HepG2 (cell line): ENCODE measurements around the gene TRAF3. TPM values are rescaled to one million over a fixed set of nuclear protein-coding genes. Genes with fewer than 3 reads are reported as not detected.

Experiments
- ATAC-seq: fragments of 200-7000 bp; cut with Tn5 transposase; 3 replicates; pipeline ENCODE4 v1.9.1; 2020; ENCODE audit warnings: mild to moderate bottlenecking, moderate library complexity
- Bru-seq: library from RNA; stranded (reverse); fragments of 400-500 nt; gene quantifications from one replicate; lab custom pipeline; 2021; lab: Mats Ljungman, UMichigan
- BruChase-seq, 2 experiments: library from RNA; stranded (reverse); fragments of 400-500 nt; gene quantifications; one replicate each; lab custom pipeline; 2021; lab: Mats Ljungman, UMichigan
- BruUV-seq: library from RNA; stranded (reverse); fragments of 400-500 nt; replicated peaks from 2 replicates; lab custom pipeline; 2021; lab: Mats Ljungman, UMichigan
- CTCF ChIA-PET: fragments of 300-600 bp; formaldehyde crosslinking; extraction: SDS; loops from one replicate; lab custom pipeline; 2021; ENCODE audit warnings: low total read pairs, inconsistent platforms, low intra/inter-chr PET ratio; lab: Yijun Ruan, JAX
- POLR2A ChIA-PET: fragments of 350-600 bp; sonication (Branson Sonifier 250); formaldehyde crosslinking; loops from one replicate; lab custom pipeline; 2020; ENCODE audit warnings: antibody characterized with exemption, inconsistent platforms; lab: Yijun Ruan, JAX
- DNase-seq: peaks from one replicate; pipeline ENCODE4 v3.0.0-alpha.2; 2015; ENCODE audit warnings: low spot score
- FAIRE-seq: peaks from 3 replicates; lab custom pipeline; 2011; peaks lifted over from hg19 to GRCh38; lab: Jason Lieb, UNC
- H2AFZ ChIP-seq: one replicate; pipeline ENCODE4 v1.6.1; 2011; ENCODE audit warnings: low read length, inconsistent platforms
- H3K27ac ChIP-seq: fragments of 300-600 bp; 3 replicates; pipeline ENCODE4 v1.8.0; 2011; ENCODE audit warnings: mixed run types, mild to moderate bottlenecking, mixed read lengths, low read length, inconsistent platforms; ENCODE audit not compliant: insufficient read depth; ENCODE audit errors: extremely low read length
- H3K27me3 ChIP-seq, 2 experiments: fragments of 200-600 bp in 1 of 2; 2 replicates in 1 of 2; 3 replicates in 1 of 2; pipeline versions ENCODE4 v1.6.0 to v1.8.0; 2011; ENCODE audit warnings: low read length in 2 of 2, mild to moderate bottlenecking in 2 of 2, moderate library complexity in 2 of 2, inconsistent platforms in 1 of 2; ENCODE audit not compliant: insufficient read depth in 2 of 2, control insufficient read depth in 1 of 2
- H3K36me3 ChIP-seq, 2 experiments: fragments of 200-600 bp in 1 of 2; replicated peaks in 1 of 2; 2 replicates in 1 of 2; 3 replicates in 1 of 2; pipeline versions ENCODE4 v1.5.1 to v1.8.0; 2011; ENCODE audit warnings: low read length in 2 of 2, inconsistent platforms in 1 of 2; ENCODE audit not compliant: insufficient read depth in 2 of 2, control insufficient read depth in 1 of 2
- H3K4me1 ChIP-seq: 2 replicates; pipeline ENCODE4 v1.5.1; 2012; ENCODE audit warnings: low read length, inconsistent platforms; ENCODE audit not compliant: insufficient read depth
- H3K4me2 ChIP-seq: 2 replicates; pipeline ENCODE4 v1.6.0; 2011; ENCODE audit warnings: low read depth, low read length, inconsistent platforms
- H3K4me3 ChIP-seq, 3 experiments: fragments of 200-600 bp in 1 of 3; sonication (generic), shearing (Covaris generic) in 1 of 3; replicated peaks in 1 of 3; 2 replicates each; pipeline ENCODE4 v1.5.1; 2011 to 2016; ENCODE audit warnings: low read length in 3 of 3, inconsistent platforms in 2 of 3, low read depth in 2 of 3, mild to moderate bottlenecking in 2 of 3, control low read depth in 1 of 3, mixed read lengths in 1 of 3; ENCODE audit not compliant: insufficient read depth in 1 of 3
- H3K79me2 ChIP-seq: one replicate; pipeline ENCODE4 v1.6.1; 2011; ENCODE audit warnings: low read length, inconsistent platforms; ENCODE audit not compliant: insufficient read depth
- H3K9ac ChIP-seq: 2 replicates; pipeline ENCODE4 v1.6.0; 2011; ENCODE audit warnings: mild to moderate bottlenecking, low read depth, low read length, inconsistent platforms; ENCODE audit not compliant: insufficient read depth
- H3K9me3 ChIP-seq: 2 replicates; pipeline ENCODE4 v1.5.1; 2012; ENCODE audit warnings: mild to moderate bottlenecking, low read length
- H4K20me1 ChIP-seq: 2 replicates; pipeline ENCODE4 v1.6.0; 2011; ENCODE audit warnings: inconsistent platforms, mild to moderate bottlenecking, low read length, moderate library complexity; ENCODE audit not compliant: insufficient read depth
- GTF2F1 ChIP-seq: fragments of 150-350 bp; IDR thresholded peaks from 2 replicates; pipeline ENCODE4 v1.6.1; 2014; ENCODE audit warnings: low read length
- SP1 ChIP-seq, 2 experiments: fragments of 450-650 bp in 1 of 2; sonication (generic) in 1 of 2; formaldehyde crosslinking in 1 of 2; IDR thresholded peaks; 2 replicates each; pipeline versions ENCODE4 v1.4.0 to v1.6.1; 2016 to 2020; ENCODE audit warnings: missing genetic modification reagents in 1 of 2
- THAP7 ChIP-seq: sonication (generic); formaldehyde crosslinking; IDR thresholded peaks from 2 replicates; pipeline ENCODE4 v1.8.1; 2023; ENCODE audit warnings: mild to moderate bottlenecking, missing genetic modification reagents
- ZFP36L1 ChIP-seq: sonication (generic); formaldehyde crosslinking; IDR thresholded peaks from 2 replicates; pipeline ENCODE4 v1.8.0; 2022; ENCODE audit warnings: mild to moderate bottlenecking, missing genetic modification reagents, moderate library complexity
- ZNF354B ChIP-seq: sonication (generic); formaldehyde crosslinking; IDR thresholded peaks from 2 replicates; pipeline ENCODE4 v1.8.0; 2022; ENCODE audit warnings: mild to moderate bottlenecking, missing genetic modification reagents
- ZNF512B ChIP-seq: sonication (generic); formaldehyde crosslinking; IDR thresholded peaks from 2 replicates; pipeline ENCODE4 v1.5.1; 2020; ENCODE audit warnings: missing genetic modification reagents, mild to moderate bottlenecking, borderline replicate concordance
- ZNF687 ChIP-seq: sonication (generic); formaldehyde crosslinking; IDR thresholded peaks from 2 replicates; pipeline ENCODE4 v1.5.1; 2020; ENCODE audit warnings: mild to moderate bottlenecking, missing genetic modification reagents, moderate library complexity
- WGBS: methylation state at CpG from one replicate; pipeline ENCODE4 v1.1.6; 2017; ENCODE audit warnings: low lambda C conversion rate; 5-methylcytosine and 5-hydroxymethylcytosine counted together
- in situ Hi-C: cut with HindIII; loops from 2 replicates; pipeline ENCODE4 v1.10.0; 2017; ENCODE audit warnings: low pct_unique_long_range_greater_than_20kb; ENCODE audit not compliant: extremely low pct_ligation_motif_present
- intact Hi-C: fragments of 100-400 bp; cut with micrococcal nuclease; formaldehyde crosslinking; loops from one replicate; pipeline ENCODE4 v1.10.0; 2022; ENCODE audit not compliant: unreplicated experiment
- long read RNA-seq, 2 experiments: library from RNA in 1 of 2; library from polyadenylated mRNA in 1 of 2; stranded (forward) in 1 of 2; unstranded in 1 of 2; transcript quantifications; one replicate each; pipeline ENCODE4 v2.0.0, GENCODE V29; 2019 to 2022
- polyA minus RNA-seq, 3 experiments: library from RNA; depleted of rRNA, polyadenylated mRNA; stranded (reverse); fragments of >200 nt; gene quantifications; 2 replicates each; pipeline ENCODE4 v1.2.3, GENCODE V29; 2011; ENCODE audit warnings: low replicate concordance in 1 of 3
- polyA plus RNA-seq, 8 experiments: library from polyadenylated mRNA; depleted of rRNA in 3 of 8; stranded (reverse) in 7 of 8; unstranded in 1 of 8; fragments of >200 nt; fragmentation: Illumina TruSeq in 4 of 8; extraction: Trizol in 4 of 8; gene quantifications; 2 replicates each; pipeline versions ENCODE4 v1.2.1 to v1.2.3, GENCODE V29; 2011 to 2016; ENCODE audit warnings: low read depth in 4 of 8, missing spikeins in 1 of 8, mixed read lengths in 1 of 8; ENCODE audit not compliant: insufficient read depth in 1 of 8
- total RNA-seq, 5 experiments: library from RNA; depleted of rRNA; stranded (reverse); fragments of >200 nt; fragmentation: Illumina TruSeq; extraction: Trizol; gene quantifications; 2 replicates each; pipeline ENCODE4 v1.2.3, GENCODE V29; 2016; ENCODE audit warnings: low read depth in 1 of 5

Gene TRAF3
- total RNA-seq (2016; rRNA removed; fragmentation: Illumina TruSeq; extraction: Trizol) (12.2 and 13.0 TPM in 2 replicates), polyA plus RNA-seq (2011; rRNA removed) (6.9 and 7.2 TPM in 2 replicates), polyA minus RNA-seq (2011; rRNA and poly(A)+ RNA removed; ENCODE audit: low replicate concordance) (21.0 and 40.5 TPM in 2 replicates), Bru-seq, nascent RNA (percentile 59 among the genes with signal in this experiment), BruChase-seq, experiment 1, labeled RNA remaining after a 6-hour chase (percentile 75 among the genes with signal in this experiment), BruChase-seq, experiment 2, labeled RNA remaining after a 2-hour chase (percentile 71 among the genes with signal in this experiment)
- total RNA-seq (2016; cell fraction: cytosol; rRNA removed; fragmentation: Illumina TruSeq; extraction: Trizol; ENCODE audit: low read depth): 45.5 and 46.6 TPM in 2 replicates
- total RNA-seq (2016; cell fraction: insoluble cytoplasmic fraction; rRNA removed; fragmentation: Illumina TruSeq; extraction: Trizol): 10.7 and 11.9 TPM in 2 replicates
- total RNA-seq (2016; cell fraction: membrane; rRNA removed; fragmentation: Illumina TruSeq; extraction: Trizol): 36.3 and 37.0 TPM in 2 replicates
- total RNA-seq (2016; cell fraction: nucleus; rRNA removed; fragmentation: Illumina TruSeq; extraction: Trizol): 8.7 and 9.5 TPM in 2 replicates
- 6.0 and 6.8 TPM in 2 replicates for polyA plus RNA-seq (2011; cell fraction: cytosol; rRNA removed)
- 8.0 and 8.4 TPM in 2 replicates for polyA plus RNA-seq (2011; cell fraction: nucleus; rRNA removed)
- 5.3 and 5.6 TPM in 2 replicates for polyA plus RNA-seq (2012)
- polyA plus RNA-seq (2016; cell fraction: cytosol; fragmentation: Illumina TruSeq; extraction: Trizol; ENCODE audit: low read depth): 11.1 and 11.2 TPM in 2 replicates
- 7.7 and 10.1 TPM in 2 replicates for polyA plus RNA-seq (2016; cell fraction: insoluble cytoplasmic fraction; fragmentation: Illumina TruSeq; extraction: Trizol; ENCODE audit: low read depth)
- 15.8 and 17.5 TPM in 2 replicates for polyA plus RNA-seq (2016; cell fraction: membrane; fragmentation: Illumina TruSeq; extraction: Trizol; ENCODE audit: low read depth)
- 11.6 and 12.0 TPM in 2 replicates for polyA plus RNA-seq (2016; cell fraction: nucleus; fragmentation: Illumina TruSeq; extraction: Trizol; ENCODE audit: insufficient read depth, low read depth)
- polyA minus RNA-seq (2011; cell fraction: cytosol; rRNA and poly(A)+ RNA removed): 7.8 and 9.1 TPM in 2 replicates
- polyA minus RNA-seq (2011; cell fraction: nucleus; rRNA and poly(A)+ RNA removed): 6.8 and 11.8 TPM in 2 replicates
- long read RNA-seq, experiment 1, partial matches to known transcripts: 1 of 1 reads
- long read RNA-seq, experiment 1, other reads (novel, unspliced or antisense): 0 of 1 reads
- long read RNA-seq, experiment 2, partial matches to known transcripts: 2 of 18 reads
- long read RNA-seq, experiment 2, other reads (novel, unspliced or antisense): 14 of 18 reads

GRCh38 chr14:102776761-102777710 lies at the start of gene TRAF3:
TRAF3 (plus strand) TSS chr14:102777449; CDS start chr14:102870202, 92,753 bp downstream.
- Histone ChIP-seq H3K4me3 (peak within 1 kb of the TSS; percentile 50 to 83 (median 71)), H3K4me1 (peaks cover 67% of the 10 kb centered on the region), H4K20me1 (no peaks in the 10 kb centered on the region), H3K27ac (peak within 1 kb of the TSS; percentile 58), H2AFZ (peak within 1 kb of the TSS; percentile 54), H3K4me2 (peak within 1 kb of the TSS; percentile 90), H3K27me3 (peaks cover 0 to under 1% of the 10 kb centered on the region in 2 experiments; a peak in 1 of 5 replicates), H3K9ac (peak within 1 kb of the TSS; percentile 79), H3K36me3 (no peaks in the 10 kb centered on the region), H3K79me2 (peaks cover 33% of the 10 kb centered on the region), H3K9me3 (no peaks in the 10 kb centered on the region)
- intact Hi-C loops (loop anchor here (5.0 to 10.0 kb wide), 2 partner anchors 98 to 140 kb away; no protein-coding TSS in a partner anchor), in situ Hi-C loops (no loop called here)
- FAIRE-seq (no peak), DNase-seq (no peak), ATAC-seq (peak; percentile 10)
- POLR2A ChIA-PET: no interaction called here
- CTCF ChIA-PET: no interaction called here
- WGBS: 57% methylated on average over 37 of the region's 163 CpGs
- BruUV-seq: no TSS peak
- no peak for TF ChIP-seq GTF2F1
- TF ChIP-seq SP1 (IDR thresholded peaks at IDR 0.05): no peak
- no peak for TF ChIP-seq SP1 (CRISPR knock-in tag; IDR thresholded peaks at IDR 0.05)
- TF ChIP-seq ZNF687: peak; percentile 67
- no peak for TF ChIP-seq ZNF354B (CRISPR knock-in tag)
- TF ChIP-seq ZNF512B (CRISPR knock-in tag): 0 out of 2 replicates have a peak, but pooled peaks have one; percentile 73
- no peak for TF ChIP-seq ZFP36L1 (CRISPR knock-in tag)
- no peak for TF ChIP-seq THAP7 (CRISPR knock-in tag)
